ENCODE results near the gene SLC25A5.
"Not testable (repeated sequence)": the region's sequence is repeated elsewhere in the genome, so short reads cannot be mapped to it uniquely, and the experiment has no call there.

DNA sequence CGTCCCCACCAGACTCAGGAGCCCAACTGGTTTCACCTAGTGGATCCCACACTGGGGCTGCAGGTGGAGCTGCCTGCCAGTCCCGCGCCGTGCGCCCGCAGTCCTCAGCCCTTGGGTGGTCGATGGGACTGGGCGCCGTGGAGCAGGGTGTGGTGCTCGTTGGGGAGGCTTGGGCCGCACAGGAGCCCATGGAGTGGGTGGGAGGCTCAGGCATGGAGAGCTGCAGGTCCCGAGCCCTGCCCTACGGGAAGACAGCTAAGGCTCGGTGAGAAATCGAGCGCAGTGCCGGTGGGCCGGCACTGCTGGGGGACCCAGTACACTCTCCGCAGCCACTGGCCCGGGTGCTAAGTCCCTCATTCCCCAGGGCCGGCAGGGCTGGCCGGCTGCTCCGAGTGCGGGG lies 19.5 kb downstream of the SLC25A5 start:
- TF ChIP-seq, protein P1, sequence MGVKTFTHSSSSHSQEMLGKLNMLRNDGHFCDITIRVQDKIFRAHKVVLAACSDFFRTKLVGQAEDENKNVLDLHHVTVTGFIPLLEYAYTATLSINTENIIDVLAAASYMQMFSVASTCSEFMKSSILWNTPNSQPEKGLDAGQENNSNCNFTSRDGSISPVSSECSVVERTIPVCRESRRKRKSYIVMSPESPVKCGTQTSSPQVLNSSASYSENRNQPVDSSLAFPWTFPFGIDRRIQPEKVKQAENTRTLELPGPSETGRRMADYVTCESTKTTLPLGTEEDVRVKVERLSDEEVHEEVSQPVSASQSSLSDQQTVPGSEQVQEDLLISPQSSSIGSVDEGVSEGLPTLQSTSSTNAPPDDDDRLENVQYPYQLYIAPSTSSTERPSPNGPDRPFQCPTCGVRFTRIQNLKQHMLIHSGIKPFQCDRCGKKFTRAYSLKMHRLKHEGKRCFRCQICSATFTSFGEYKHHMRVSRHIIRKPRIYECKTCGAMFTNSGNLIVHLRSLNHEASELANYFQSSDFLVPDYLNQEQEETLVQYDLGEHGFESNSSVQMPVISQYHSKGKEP (tag by site-specific recombination; IDR thresholded peaks at IDR 0.05): not testable (repeated sequence)
- TF ChIP-seq SP2 (tag by site-specific recombination; IDR thresholded peaks at IDR 0.05); TCF7L2 (IDR thresholded peaks at IDR 0.05; ENCODE audit: borderline replicate concordance, low read depth, low read length); ZFP37 (tag by site-specific recombination; IDR thresholded peaks at IDR 0.05); ZEB2 (tag by site-specific recombination; IDR thresholded peaks at IDR 0.05); ZNF239 (tag by site-specific recombination; IDR thresholded peaks at IDR 0.05); SALL2 (tag by site-specific recombination; IDR thresholded peaks at IDR 0.05; ENCODE audit: borderline replicate concordance); SETDB1 (IDR thresholded peaks at IDR 0.05; ENCODE audit: insufficient read length, low read length); ZNF792 (tag by site-specific recombination; IDR thresholded peaks at IDR 0.05); KLF9 (tag by site-specific recombination; IDR thresholded peaks at IDR 0.05; ENCODE audit: low read depth): not testable (repeated sequence)
- TF ChIP-seq, protein P2, sequence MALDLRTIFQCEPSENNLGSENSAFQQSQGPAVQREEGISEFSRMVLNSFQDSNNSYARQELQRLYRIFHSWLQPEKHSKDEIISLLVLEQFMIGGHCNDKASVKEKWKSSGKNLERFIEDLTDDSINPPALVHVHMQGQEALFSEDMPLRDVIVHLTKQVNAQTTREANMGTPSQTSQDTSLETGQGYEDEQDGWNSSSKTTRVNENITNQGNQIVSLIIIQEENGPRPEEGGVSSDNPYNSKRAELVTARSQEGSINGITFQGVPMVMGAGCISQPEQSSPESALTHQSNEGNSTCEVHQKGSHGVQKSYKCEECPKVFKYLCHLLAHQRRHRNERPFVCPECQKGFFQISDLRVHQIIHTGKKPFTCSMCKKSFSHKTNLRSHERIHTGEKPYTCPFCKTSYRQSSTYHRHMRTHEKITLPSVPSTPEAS (tag by site-specific recombination; IDR thresholded peaks at IDR 0.05): not testable (repeated sequence)
- TF ChIP-seq, protein P3, sequence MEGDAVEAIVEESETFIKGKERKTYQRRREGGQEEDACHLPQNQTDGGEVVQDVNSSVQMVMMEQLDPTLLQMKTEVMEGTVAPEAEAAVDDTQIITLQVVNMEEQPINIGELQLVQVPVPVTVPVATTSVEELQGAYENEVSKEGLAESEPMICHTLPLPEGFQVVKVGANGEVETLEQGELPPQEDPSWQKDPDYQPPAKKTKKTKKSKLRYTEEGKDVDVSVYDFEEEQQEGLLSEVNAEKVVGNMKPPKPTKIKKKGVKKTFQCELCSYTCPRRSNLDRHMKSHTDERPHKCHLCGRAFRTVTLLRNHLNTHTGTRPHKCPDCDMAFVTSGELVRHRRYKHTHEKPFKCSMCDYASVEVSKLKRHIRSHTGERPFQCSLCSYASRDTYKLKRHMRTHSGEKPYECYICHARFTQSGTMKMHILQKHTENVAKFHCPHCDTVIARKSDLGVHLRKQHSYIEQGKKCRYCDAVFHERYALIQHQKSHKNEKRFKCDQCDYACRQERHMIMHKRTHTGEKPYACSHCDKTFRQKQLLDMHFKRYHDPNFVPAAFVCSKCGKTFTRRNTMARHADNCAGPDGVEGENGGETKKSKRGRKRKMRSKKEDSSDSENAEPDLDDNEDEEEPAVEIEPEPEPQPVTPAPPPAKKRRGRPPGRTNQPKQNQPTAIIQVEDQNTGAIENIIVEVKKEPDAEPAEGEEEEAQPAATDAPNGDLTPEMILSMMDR (tag by site-specific recombination; IDR thresholded peaks at IDR 0.05): not testable (repeated sequence)
- TF ChIP-seq, protein P4, sequence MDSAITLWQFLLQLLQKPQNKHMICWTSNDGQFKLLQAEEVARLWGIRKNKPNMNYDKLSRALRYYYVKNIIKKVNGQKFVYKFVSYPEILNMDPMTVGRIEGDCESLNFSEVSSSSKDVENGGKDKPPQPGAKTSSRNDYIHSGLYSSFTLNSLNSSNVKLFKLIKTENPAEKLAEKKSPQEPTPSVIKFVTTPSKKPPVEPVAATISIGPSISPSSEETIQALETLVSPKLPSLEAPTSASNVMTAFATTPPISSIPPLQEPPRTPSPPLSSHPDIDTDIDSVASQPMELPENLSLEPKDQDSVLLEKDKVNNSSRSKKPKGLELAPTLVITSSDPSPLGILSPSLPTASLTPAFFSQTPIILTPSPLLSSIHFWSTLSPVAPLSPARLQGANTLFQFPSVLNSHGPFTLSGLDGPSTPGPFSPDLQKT (IDR thresholded peaks at IDR 0.05; ENCODE audit: borderline replicate concordance, low read depth, low read length): not testable (repeated sequence)
- TF ChIP-seq, protein P5, sequence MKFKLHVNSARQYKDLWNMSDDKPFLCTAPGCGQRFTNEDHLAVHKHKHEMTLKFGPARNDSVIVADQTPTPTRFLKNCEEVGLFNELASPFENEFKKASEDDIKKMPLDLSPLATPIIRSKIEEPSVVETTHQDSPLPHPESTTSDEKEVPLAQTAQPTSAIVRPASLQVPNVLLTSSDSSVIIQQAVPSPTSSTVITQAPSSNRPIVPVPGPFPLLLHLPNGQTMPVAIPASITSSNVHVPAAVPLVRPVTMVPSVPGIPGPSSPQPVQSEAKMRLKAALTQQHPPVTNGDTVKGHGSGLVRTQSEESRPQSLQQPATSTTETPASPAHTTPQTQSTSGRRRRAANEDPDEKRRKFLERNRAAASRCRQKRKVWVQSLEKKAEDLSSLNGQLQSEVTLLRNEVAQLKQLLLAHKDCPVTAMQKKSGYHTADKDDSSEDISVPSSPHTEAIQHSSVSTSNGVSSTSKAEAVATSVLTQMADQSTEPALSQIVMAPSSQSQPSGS (tag by site-specific recombination; IDR thresholded peaks at IDR 0.05; ENCODE audit: low read depth): not testable (repeated sequence)

Measured in HEK293 (cell line).